Suprapubic skin (tissue), 4 donors: Measurements from ENCODE around the gene MLXIPL. TPM values are rescaled to one million over a fixed set of nuclear protein-coding genes. Genes with fewer than 3 reads are reported as not detected.

Source experiments
- DNase-seq, 2 donors: peaks; one replicate each; pipeline ENCODE4 v3.0.0-alpha.2; 2019; ENCODE audit warnings: low spot score in 2 of 2
- H3K27ac ChIP-seq: fragments of 200-600 bp; sonication (generic); one replicate; pipeline ENCODE4 v1.5.1; 2019
- H3K27me3 ChIP-seq: fragments of 200-600 bp; sonication (generic); one replicate; pipeline ENCODE4 v1.5.1; 2019
- H3K36me3 ChIP-seq: fragments of 200-600 bp; sonication (generic); one replicate; pipeline ENCODE4 v1.5.1; 2019
- H3K4me1 ChIP-seq: fragments of 200-600 bp; sonication (generic); one replicate; pipeline ENCODE4 v1.5.1; 2019
- H3K4me3 ChIP-seq: fragments of 200-600 bp; sonication (generic); one replicate; pipeline ENCODE4 v1.5.1; 2019; ENCODE audit warnings: mild to moderate bottlenecking
- H3K9me3 ChIP-seq: fragments of 200-600 bp; sonication (generic); one replicate; pipeline ENCODE4 v1.5.1; 2019
- CTCF ChIP-seq, 2 donors: fragments of 200-600 bp in 1 of 2; fragments of 450-650 bp in 1 of 2; sonication (generic) in 1 of 2; IDR thresholded peaks; one replicate each; pipeline ENCODE4 v1.5.1; 2016 to 2019; ENCODE audit warnings: antibody characterized with exemption in 2 of 2, mild to moderate bottlenecking in 1 of 2, moderate library complexity in 1 of 2
- EP300 ChIP-seq: sonication (generic); formaldehyde crosslinking; IDR thresholded peaks from one replicate; pipeline ENCODE4 v1.6.1; 2017; ENCODE audit warnings: antibody characterized with exemption
- POLR2A ChIP-seq, 2 donors: fragments of 450-650 bp; IDR thresholded peaks; one replicate each; pipeline ENCODE4 v1.6.1; 2017; ENCODE audit warnings: antibody characterized with exemption in 2 of 2, mild to moderate bottlenecking in 2 of 2, moderate library complexity in 2 of 2
- POLR2AphosphoS5 ChIP-seq, 3 donors: sonication (generic); formaldehyde crosslinking; IDR thresholded peaks; one replicate each; pipeline ENCODE4 v1.6.1; 2017; ENCODE audit warnings: antibody characterized with exemption in 3 of 3
- WGBS: methylation state at CpG from one replicate; pipeline ENCODE4 v1.1.5; 2018; 5-methylcytosine and 5-hydroxymethylcytosine counted together
- total RNA-seq, 4 donors: library from RNA; depleted of rRNA; stranded (reverse); fragments of >200 nt; gene quantifications; one replicate each; pipeline ENCODE4 v1.1.0, GENCODE V29; 2016

Gene MLXIPL
- 1 to 10 TPM; 1.9 to 9.3 (median 2.7) TPM for total RNA-seq

- peak within 1 kb of the TSS; percentile 40 for H3K27ac ChIP-seq
- TF ChIP-seq CTCF (IDR thresholded peaks at IDR 0.05), result no peak
- no peak for TF ChIP-seq EP300
- no peak for TF ChIP-seq POLR2A (IDR thresholded peaks at IDR 0.05)
- TF ChIP-seq POLR2AphosphoS5 (IDR thresholded peaks at IDR 0.05), result no peak
- 4% methylated on average over 58 of the region's 80 CpGs for WGBS
- peaks cover 29% of the 10 kb centered on the region for H3K4me1 ChIP-seq
- peak; percentile 80 to 91 for DNase-seq
- H3K4me3 ChIP-seq, result peak within 1 kb of the TSS; percentile 71
- H3K27me3 ChIP-seq, result peaks cover 54% of the 10 kb centered on the region
- no peaks in the 10 kb centered on the region for H3K36me3 ChIP-seq
- H3K9me3 ChIP-seq, result no peaks in the 10 kb centered on the region
Measured at GRCh38 chr7:73623798-73624668, at the start of gene MLXIPL. Gene MLXIPL, minus strand, starts transcription at chr7:73624522. Its CDS starts 30 bp downstream, at chr7:73624492.

GRCh38 chr7:73671857-73672445, 47.6 kb upstream of the MLXIPL start:
- H3K27me3 ChIP-seq, result no peaks in the 10 kb centered on the region
- no peak overlapping the region for H3K4me3 ChIP-seq
- no peaks in the 10 kb centered on the region for H3K36me3 ChIP-seq
- no peak overlapping the region for H3K27ac ChIP-seq
- H3K9me3 ChIP-seq, result no peaks in the 10 kb centered on the region
- DNase-seq, result no peak
- TF ChIP-seq POLR2AphosphoS5 (IDR thresholded peaks at IDR 0.05), result no peak
- no peak for TF ChIP-seq EP300
- no peak for TF ChIP-seq CTCF (IDR thresholded peaks at IDR 0.05)
- no peak for TF ChIP-seq POLR2A (IDR thresholded peaks at IDR 0.05)
- peaks cover 20% of the 10 kb centered on the region for H3K4me1 ChIP-seq
- 92% methylated on average over 15 of the region's 15 CpGs for WGBS

GRCh38 chr7:73671322-73671661, 47.0 kb upstream of the MLXIPL start:
- H3K4me1 ChIP-seq, result peaks cover 20% of the 10 kb centered on the region
- no peaks in the 10 kb centered on the region for H3K9me3 ChIP-seq
- no peak overlapping the region for H3K4me3 ChIP-seq
- H3K36me3 ChIP-seq, result no peaks in the 10 kb centered on the region
- H3K27me3 ChIP-seq, result no peaks in the 10 kb centered on the region
- H3K27ac ChIP-seq, result no peak overlapping the region
- TF ChIP-seq CTCF (IDR thresholded peaks at IDR 0.05) (no peak), POLR2A (IDR thresholded peaks at IDR 0.05) (no peak)
- no peak for DNase-seq
- no CpG with 5 or more reads among the region's 12 CpGs for WGBS

- 88% methylated on average over 9 of the region's 12 CpGs for WGBS
- Histone ChIP-seq H3K27ac (no peak overlapping the region), H3K36me3 (no peaks in the 10 kb centered on the region), H3K4me3 (no peak overlapping the region), H3K4me1 (peaks cover 20% of the 10 kb centered on the region), H3K27me3 (no peaks in the 10 kb centered on the region), H3K9me3 (no peaks in the 10 kb centered on the region)
- TF ChIP-seq POLR2A (IDR thresholded peaks at IDR 0.05) (no peak), CTCF (IDR thresholded peaks at IDR 0.05) (no peak), POLR2AphosphoS5 (IDR thresholded peaks at IDR 0.05) (no peak), EP300 (no peak)
- DNase-seq, result no peak
Measured at GRCh38 chr7:73669858-73670385, 45.6 kb upstream of the MLXIPL start.

GRCh38 chr7:73669288-73669701, 45.0 kb upstream of the MLXIPL start:
- Histone ChIP-seq H3K36me3 (no peaks in the 10 kb centered on the region), H3K27me3 (no peaks in the 10 kb centered on the region), H3K27ac (no peak overlapping the region), H3K4me1 (peaks cover 20% of the 10 kb centered on the region), H3K4me3 (no peak overlapping the region), H3K9me3 (no peaks in the 10 kb centered on the region)
- WGBS, result 85% methylated on average over 7 of the region's 19 CpGs
- DNase-seq, result no peak
- no peak for TF ChIP-seq POLR2AphosphoS5 (IDR thresholded peaks at IDR 0.05)
- TF ChIP-seq CTCF (IDR thresholded peaks at IDR 0.05), result no peak
- TF ChIP-seq EP300, result no peak
- TF ChIP-seq POLR2A (IDR thresholded peaks at IDR 0.05), result no peak
